ENCODE data around the gene ADRA2C. TPM values are rescaled to one million over a fixed set of nuclear protein-coding genes. Genes with fewer than 3 reads are reported as not detected.

Gene ADRA2C
- total and polyA plus RNA-seq, 2 of the 13 experiments (the other 11 are each of a cell fraction or from before 2014, with no cell fraction given), result 15.4 to 69.7 TPM

DNA sequence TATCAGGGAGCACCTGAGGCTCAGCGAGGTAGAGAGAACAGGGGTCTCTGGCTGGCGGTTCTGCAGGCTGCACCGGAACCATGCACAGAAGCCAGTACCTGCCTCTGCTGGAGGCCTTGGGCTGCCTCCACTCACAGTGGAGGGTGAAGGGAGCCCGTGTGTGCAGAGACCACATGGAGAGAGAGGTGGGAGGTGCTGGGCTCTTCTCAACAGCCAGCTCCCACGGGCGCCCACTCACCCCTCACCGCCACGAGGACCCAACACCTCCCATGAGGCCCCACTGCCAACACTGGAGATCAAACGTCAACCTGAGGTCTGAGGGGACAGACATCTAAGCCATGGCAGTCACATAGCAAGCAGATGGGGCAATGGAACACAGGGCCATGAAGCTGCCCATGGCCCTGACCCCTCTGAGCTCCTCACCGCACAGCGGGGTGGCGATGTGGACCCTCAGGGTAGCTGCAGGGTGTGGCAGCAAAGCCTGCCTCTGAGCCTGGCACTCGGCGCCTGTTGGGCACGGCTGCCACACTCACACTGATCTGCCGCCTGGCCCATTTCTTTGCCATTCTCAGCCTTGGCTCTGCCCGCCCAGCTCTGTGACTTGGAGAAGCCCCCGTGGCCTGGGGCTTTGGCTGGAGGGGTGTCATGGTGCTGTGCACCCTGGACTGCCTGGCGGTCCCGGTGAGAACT lies 44.8 kb downstream of the ADRA2C start:
- Histone ChIP-seq H3K9me3 (ENCODE audit: low read length) (no peaks in the 10 kb centered on the region), H4K20me1 (ENCODE audit: insufficient read depth, low read length) (no peaks in the 10 kb centered on the region), H2AFZ (ENCODE audit: low read length) (no peak overlapping the region), H3K36me3 (replicated peaks in 1 of 2; ENCODE audit: control insufficient read depth in 1 of 2, insufficient read depth in 2 of 2, low read length in 2 of 2) (no peaks in the 10 kb centered on the region), H3K27ac (ENCODE audit: extremely low read length, insufficient read depth, low read length) (no peak overlapping the region), H3K27me3 (ENCODE audit: control insufficient read depth in 1 of 2, insufficient read depth in 2 of 2, low read length in 2 of 2) (peaks cover 0 to 2% of the 10 kb centered on the region in 2 experiments; a peak in 2 of 5 replicates), H3K9ac (ENCODE audit: insufficient read depth, low read depth, low read length) (no peak overlapping the region), H3K4me3 (replicated peaks in 1 of 3; ENCODE audit: insufficient read depth in 1 of 3, low read depth in 2 of 3, low read length in 3 of 3) (no peak overlapping the region), H3K4me1 (ENCODE audit: insufficient read depth, low read length) (peaks cover 31% of the 10 kb centered on the region), H3K79me2 (ENCODE audit: insufficient read depth, low read length) (no peaks in the 10 kb centered on the region), H3K4me2 (ENCODE audit: low read depth, low read length) (no peak overlapping the region)
- WGBS (ENCODE audit: low lambda C conversion rate), result 47% methylated on average over 7 of the region's 20 CpGs
- no TSS peak for BruUV-seq (replicated peaks)
- ATAC-seq, result no peak
- intact Hi-C loops (cut with micrococcal nuclease; ENCODE audit: unreplicated experiment) (no loop called here), in situ Hi-C loops (cut with HindIII; ENCODE audit: extremely low pct_ligation_motif_present, low pct_unique_long_range_greater_than_20kb) (no loop called here)
- ChIA-PET POLR2A (no interaction called here), CTCF (ENCODE audit: low intra/inter-chr PET ratio, low total read pairs) (no interaction called here)
- no peak for DNase-seq (ENCODE audit: low spot score)
- no peak for FAIRE-seq
- TF ChIP-seq THAP9 (CRISPR knock-in tag; IDR thresholded peaks at IDR 0.05; ENCODE audit: borderline replicate concordance) (no peak), ZNF790 (CRISPR knock-in tag; IDR thresholded peaks at IDR 0.05; ENCODE audit: borderline replicate concordance) (no peak), ZNF546 (CRISPR knock-in tag; conservative IDR thresholded peaks at IDR 0.05) (no peak), EP300 (IDR thresholded peaks at IDR 0.05; ENCODE audit: low read depth in 2 of 2, low read length in 2 of 2) (peak in 1 of 2 experiments; percentile 6; a peak in 1 of 4 replicates), EP300 (CRISPR knock-in tag; IDR thresholded peaks at IDR 0.05; ENCODE audit: borderline replicate concordance) (no peak)

All from HepG2 (cell line).